ENCODE data around the gene RYK.

DNA sequence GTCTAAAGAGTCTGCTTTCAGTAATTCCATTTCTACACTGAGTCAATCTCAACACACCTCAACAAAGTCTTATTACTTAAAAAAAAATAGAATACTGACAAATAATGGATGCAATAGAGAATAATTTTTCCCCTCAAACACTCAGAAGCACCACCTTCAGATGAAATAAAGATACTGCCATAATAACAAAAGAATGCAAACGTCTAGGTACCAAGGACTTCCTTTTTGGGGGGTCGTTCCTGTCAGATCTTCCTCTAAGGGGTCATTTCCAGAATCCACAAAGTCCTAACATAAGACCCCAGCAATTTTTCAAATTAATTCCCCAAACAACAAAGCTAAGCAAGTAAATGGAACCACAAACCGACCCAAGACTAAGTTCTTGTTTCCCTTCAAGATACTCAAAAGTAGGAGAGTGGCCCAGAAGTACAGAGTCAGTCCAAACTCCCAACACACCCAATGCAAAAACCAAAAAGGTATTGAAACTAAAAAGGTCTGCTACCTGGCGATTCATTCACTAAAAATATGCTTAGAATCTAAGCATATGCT is 1.3 kb downstream of the RYK start:
- no peak for TF ChIP-seq SMC3 (IDR thresholded peaks at IDR 0.05)
- no peak for TF ChIP-seq POLR2AphosphoS2 (conservative IDR thresholded peaks at IDR 0.05; ENCODE audit: low read length)
- TF ChIP-seq POLR2A (IDR thresholded peaks at IDR 0.05; ENCODE audit: low read length) = no peak
- TF ChIP-seq, protein P1, sequence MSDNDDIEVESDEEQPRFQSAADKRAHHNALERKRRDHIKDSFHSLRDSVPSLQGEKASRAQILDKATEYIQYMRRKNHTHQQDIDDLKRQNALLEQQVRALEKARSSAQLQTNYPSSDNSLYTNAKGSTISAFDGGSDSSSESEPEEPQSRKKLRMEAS (IDR thresholded peaks at IDR 0.05) = no peak
- no peak for TF ChIP-seq EP300 (IDR thresholded peaks at IDR 0.05)
- TF ChIP-seq CTCF (IDR thresholded peaks at IDR 0.05) = no peak
- no peak for TF ChIP-seq RAD21 (conservative IDR thresholded peaks at IDR 0.05 in 1 of 2, IDR thresholded peaks at IDR 0.05 in 1 of 2)
- no peak for TF ChIP-seq USF2 (IDR thresholded peaks at IDR 0.05)
- no peak for TF ChIP-seq EHF (CRISPR knock-in tag; IDR thresholded peaks at IDR 0.05)

Data from A549 (cell line).